GM12878 (cell line): ENCODE results near the gene DPAGT1. TPM values are rescaled to one million over a fixed set of nuclear protein-coding genes. Genes with fewer than 3 reads are reported as not detected.

Experiments used
- BCL11A ChIP-seq: IDR thresholded peaks from 2 replicates; pipeline ENCODE4 v1.6.1; 2011; ENCODE audit warnings: low read depth, low read length
- HCFC1 ChIP-seq: fragments of 150-350 bp; IDR thresholded peaks from 2 replicates; pipeline ENCODE4 v1.6.1; 2014; ENCODE audit warnings: low read length
- IRF4 ChIP-seq: IDR thresholded peaks from 2 replicates; pipeline ENCODE4 v1.6.1; 2011; ENCODE audit warnings: low read depth, low read length
- NFXL1 ChIP-seq: fragments of 450-650 bp; IDR thresholded peaks from 2 replicates; pipeline ENCODE4 v1.6.1; 2017; ENCODE audit warnings: antibody characterized with exemption, mild to moderate bottlenecking, borderline replicate concordance
- POU2F2 ChIP-seq: IDR thresholded peaks from 3 replicates; pipeline ENCODE4 v1.6.1; 2011; ENCODE audit warnings: low read depth, mild to moderate bottlenecking, low read length, borderline replicate concordance
- SPI1 ChIP-seq: IDR thresholded peaks from 2 replicates; pipeline ENCODE4 v1.6.1; 2011; ENCODE audit warnings: low read depth, mild to moderate bottlenecking, low read length, moderate library complexity, borderline replicate concordance; ENCODE audit not compliant: insufficient read depth
- TCF3 ChIP-seq: IDR thresholded peaks from 2 replicates; pipeline ENCODE4 v1.6.1; 2012; ENCODE audit warnings: low read depth, mild to moderate bottlenecking, low read length, borderline replicate concordance; ENCODE audit not compliant: insufficient read depth
- polyA plus RNA-seq, 11 experiments: library from polyadenylated mRNA; depleted of rRNA in 4 of 11; unstranded in 6 of 11; stranded (reverse) in 5 of 11; fragments of >200 nt; fragmentation: Nextera tagmentation in 4 of 11; fragmentation: Illumina TruSeq in 1 of 11; extraction: Ambion mirVana in 4 of 11; extraction: Trizol in 1 of 11; gene quantifications; 1 replicate in 1 of 11; 2 replicates in 10 of 11; pipeline versions ENCODE4 v1.2.1 to v1.2.3, GENCODE V29; 2011 to 2016; ENCODE audit warnings: inconsistent platforms in 2 of 11, missing spikeins in 2 of 11, low read depth in 1 of 11
- total RNA-seq, 4 experiments: library from RNA; depleted of rRNA in 3 of 4; stranded (reverse); fragments of >200 nt in 3 of 4; fragmentation: Illumina TruSeq in 1 of 4; extraction: Trizol in 1 of 4; gene quantifications; 2 replicates each; pipeline versions ENCODE4 v1.2.1 to v1.2.3, GENCODE V29; 2013 to 2021
- TF ChIP-seq, protein P1 (sequence below): IDR thresholded peaks from 2 replicates; pipeline ENCODE4 v1.6.1; 2012; ENCODE audit warnings: low read depth, low read length, improper control_type of control experiment
- TF ChIP-seq, protein P2 (sequence below): fragments of 150-350 bp; IDR thresholded peaks from 2 replicates; pipeline ENCODE4 v1.6.1; 2016; ENCODE audit warnings: low read depth, low read length
- TF ChIP-seq, protein P3 (sequence below): fragments of 450-650 bp; formaldehyde crosslinking; IDR thresholded peaks from 2 replicates; pipeline ENCODE4 v1.5.0; 2022; ENCODE audit warnings: mild to moderate bottlenecking, missing genetic modification characterization
- TF ChIP-seq, protein P4 (sequence below): IDR thresholded peaks from 2 replicates; pipeline ENCODE4 v1.6.1; 2012; ENCODE audit warnings: improper control_type of control experiment, low read depth, low read length; ENCODE audit not compliant: insufficient replicate concordance

Gene DPAGT1
- total and polyA plus RNA-seq, 10 of the 15 experiments (the other 5 are each of a cell fraction or from before 2014, with no cell fraction given): 20.5 to 95.6 (median 54.3) TPM

DNA sequence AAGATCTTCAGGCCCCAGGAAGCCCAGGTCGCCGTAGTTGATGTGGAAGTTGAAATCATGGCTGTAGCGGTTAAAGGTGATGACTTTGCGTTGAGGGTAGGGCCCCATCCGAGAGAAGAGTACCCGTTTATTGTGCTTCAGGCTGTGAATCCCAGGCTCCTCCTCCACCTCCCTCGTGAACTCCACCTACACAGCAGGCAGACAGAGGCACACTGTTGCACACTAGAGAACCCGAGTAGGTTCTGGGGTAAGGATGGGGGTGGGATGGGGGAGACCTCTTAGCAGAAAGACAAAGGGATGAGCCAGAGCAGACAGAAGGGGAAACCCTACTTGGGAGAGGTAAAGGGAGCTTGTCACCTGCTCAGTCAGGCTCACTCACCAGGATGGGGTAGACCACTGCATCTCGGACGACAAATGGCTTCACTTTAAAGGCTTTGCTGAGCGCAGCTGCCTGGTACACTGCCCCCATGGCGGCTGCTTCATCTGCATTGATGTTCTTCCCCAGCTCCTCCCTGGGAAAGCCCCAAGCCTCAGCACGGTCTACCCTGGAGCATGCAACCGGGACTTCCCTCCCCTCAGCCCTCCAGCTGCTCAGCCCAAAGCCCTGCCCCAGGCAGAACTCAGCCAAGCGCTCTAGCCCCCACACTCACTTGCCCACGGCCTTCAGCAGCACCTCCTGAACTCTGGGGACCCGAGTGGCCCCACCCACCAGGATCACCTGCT lies 50.1 kb downstream of the DPAGT1 start (continued):
- TF ChIP-seq TCF3 (no peak), IRF4 (no peak), HCFC1 (no peak), NFXL1 (no peak), BCL11A (no peak), SPI1 (peak; percentile 56; the same call in 1 of the 2 replicates), POU2F2 (peak; percentile 63; the same call in 2 of the 3 replicates)
- TF ChIP-seq, protein P1, sequence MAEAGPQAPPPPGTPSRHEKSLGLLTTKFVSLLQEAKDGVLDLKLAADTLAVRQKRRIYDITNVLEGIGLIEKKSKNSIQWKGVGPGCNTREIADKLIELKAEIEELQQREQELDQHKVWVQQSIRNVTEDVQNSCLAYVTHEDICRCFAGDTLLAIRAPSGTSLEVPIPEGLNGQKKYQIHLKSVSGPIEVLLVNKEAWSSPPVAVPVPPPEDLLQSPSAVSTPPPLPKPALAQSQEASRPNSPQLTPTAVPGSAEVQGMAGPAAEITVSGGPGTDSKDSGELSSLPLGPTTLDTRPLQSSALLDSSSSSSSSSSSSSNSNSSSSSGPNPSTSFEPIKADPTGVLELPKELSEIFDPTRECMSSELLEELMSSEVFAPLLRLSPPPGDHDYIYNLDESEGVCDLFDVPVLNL: no peak
- TF ChIP-seq, protein P2, sequence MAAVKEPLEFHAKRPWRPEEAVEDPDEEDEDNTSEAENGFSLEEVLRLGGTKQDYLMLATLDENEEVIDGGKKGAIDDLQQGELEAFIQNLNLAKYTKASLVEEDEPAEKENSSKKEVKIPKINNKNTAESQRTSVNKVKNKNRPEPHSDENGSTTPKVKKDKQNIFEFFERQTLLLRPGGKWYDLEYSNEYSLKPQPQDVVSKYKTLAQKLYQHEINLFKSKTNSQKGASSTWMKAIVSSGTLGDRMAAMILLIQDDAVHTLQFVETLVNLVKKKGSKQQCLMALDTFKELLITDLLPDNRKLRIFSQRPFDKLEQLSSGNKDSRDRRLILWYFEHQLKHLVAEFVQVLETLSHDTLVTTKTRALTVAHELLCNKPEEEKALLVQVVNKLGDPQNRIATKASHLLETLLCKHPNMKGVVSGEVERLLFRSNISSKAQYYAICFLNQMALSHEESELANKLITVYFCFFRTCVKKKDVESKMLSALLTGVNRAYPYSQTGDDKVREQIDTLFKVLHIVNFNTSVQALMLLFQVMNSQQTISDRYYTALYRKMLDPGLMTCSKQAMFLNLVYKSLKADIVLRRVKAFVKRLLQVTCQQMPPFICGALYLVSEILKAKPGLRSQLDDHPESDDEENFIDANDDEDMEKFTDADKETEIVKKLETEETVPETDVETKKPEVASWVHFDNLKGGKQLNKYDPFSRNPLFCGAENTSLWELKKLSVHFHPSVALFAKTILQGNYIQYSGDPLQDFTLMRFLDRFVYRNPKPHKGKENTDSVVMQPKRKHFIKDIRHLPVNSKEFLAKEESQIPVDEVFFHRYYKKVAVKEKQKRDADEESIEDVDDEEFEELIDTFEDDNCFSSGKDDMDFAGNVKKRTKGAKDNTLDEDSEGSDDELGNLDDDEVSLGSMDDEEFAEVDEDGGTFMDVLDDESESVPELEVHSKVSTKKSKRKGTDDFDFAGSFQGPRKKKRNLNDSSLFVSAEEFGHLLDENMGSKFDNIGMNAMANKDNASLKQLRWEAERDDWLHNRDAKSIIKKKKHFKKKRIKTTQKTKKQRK: no peak
- TF ChIP-seq, protein P3, sequence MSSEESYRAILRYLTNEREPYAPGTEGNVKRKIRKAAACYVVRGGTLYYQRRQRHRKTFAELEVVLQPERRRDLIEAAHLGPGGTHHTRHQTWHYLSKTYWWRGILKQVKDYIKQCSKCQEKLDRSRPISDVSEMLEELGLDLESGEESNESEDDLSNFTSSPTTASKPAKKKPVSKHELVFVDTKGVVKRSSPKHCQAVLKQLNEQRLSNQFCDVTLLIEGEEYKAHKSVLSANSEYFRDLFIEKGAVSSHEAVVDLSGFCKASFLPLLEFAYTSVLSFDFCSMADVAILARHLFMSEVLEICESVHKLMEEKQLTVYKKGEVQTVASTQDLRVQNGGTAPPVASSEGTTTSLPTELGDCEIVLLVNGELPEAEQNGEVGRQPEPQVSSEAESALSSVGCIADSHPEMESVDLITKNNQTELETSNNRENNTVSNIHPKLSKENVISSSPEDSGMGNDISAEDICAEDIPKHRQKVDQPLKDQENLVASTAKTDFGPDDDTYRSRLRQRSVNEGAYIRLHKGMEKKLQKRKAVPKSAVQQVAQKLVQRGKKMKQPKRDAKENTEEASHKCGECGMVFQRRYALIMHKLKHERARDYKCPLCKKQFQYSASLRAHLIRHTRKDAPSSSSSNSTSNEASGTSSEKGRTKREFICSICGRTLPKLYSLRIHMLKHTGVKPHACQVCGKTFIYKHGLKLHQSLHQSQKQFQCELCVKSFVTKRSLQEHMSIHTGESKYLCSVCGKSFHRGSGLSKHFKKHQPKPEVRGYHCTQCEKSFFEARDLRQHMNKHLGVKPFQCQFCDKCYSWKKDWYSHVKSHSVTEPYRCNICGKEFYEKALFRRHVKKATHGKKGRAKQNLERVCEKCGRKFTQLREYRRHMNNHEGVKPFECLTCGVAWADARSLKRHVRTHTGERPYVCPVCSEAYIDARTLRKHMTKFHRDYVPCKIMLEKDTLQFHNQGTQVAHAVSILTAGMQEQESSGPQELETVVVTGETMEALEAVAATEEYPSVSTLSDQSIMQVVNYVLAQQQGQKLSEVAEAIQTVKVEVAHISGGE: no peak
- TF ChIP-seq, protein P4, sequence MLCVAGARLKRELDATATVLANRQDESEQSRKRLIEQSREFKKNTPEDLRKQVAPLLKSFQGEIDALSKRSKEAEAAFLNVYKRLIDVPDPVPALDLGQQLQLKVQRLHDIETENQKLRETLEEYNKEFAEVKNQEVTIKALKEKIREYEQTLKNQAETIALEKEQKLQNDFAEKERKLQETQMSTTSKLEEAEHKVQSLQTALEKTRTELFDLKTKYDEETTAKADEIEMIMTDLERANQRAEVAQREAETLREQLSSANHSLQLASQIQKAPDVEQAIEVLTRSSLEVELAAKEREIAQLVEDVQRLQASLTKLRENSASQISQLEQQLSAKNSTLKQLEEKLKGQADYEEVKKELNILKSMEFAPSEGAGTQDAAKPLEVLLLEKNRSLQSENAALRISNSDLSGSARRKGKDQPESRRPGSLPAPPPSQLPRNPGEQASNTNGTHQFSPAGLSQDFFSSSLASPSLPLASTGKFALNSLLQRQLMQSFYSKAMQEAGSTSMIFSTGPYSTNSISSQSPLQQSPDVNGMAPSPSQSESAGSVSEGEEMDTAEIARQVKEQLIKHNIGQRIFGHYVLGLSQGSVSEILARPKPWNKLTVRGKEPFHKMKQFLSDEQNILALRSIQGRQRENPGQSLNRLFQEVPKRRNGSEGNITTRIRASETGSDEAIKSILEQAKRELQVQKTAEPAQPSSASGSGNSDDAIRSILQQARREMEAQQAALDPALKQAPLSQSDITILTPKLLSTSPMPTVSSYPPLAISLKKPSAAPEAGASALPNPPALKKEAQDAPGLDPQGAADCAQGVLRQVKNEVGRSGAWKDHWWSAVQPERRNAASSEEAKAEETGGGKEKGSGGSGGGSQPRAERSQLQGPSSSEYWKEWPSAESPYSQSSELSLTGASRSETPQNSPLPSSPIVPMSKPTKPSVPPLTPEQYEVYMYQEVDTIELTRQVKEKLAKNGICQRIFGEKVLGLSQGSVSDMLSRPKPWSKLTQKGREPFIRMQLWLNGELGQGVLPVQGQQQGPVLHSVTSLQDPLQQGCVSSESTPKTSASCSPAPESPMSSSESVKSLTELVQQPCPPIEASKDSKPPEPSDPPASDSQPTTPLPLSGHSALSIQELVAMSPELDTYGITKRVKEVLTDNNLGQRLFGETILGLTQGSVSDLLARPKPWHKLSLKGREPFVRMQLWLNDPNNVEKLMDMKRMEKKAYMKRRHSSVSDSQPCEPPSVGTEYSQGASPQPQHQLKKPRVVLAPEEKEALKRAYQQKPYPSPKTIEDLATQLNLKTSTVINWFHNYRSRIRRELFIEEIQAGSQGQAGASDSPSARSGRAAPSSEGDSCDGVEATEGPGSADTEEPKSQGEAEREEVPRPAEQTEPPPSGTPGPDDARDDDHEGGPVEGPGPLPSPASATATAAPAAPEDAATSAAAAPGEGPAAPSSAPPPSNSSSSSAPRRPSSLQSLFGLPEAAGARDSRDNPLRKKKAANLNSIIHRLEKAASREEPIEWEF: no peak
